Measurements from ENCODE around the gene SPINK14.

The SPINK14 gene

GRCh38 chr5:148146487-148146886 lies 21.9 kb upstream of the SPINK14 start:
- DNase-seq (ENCODE audit: low spot score), result no peak
- TF ChIP-seq, protein P1, sequence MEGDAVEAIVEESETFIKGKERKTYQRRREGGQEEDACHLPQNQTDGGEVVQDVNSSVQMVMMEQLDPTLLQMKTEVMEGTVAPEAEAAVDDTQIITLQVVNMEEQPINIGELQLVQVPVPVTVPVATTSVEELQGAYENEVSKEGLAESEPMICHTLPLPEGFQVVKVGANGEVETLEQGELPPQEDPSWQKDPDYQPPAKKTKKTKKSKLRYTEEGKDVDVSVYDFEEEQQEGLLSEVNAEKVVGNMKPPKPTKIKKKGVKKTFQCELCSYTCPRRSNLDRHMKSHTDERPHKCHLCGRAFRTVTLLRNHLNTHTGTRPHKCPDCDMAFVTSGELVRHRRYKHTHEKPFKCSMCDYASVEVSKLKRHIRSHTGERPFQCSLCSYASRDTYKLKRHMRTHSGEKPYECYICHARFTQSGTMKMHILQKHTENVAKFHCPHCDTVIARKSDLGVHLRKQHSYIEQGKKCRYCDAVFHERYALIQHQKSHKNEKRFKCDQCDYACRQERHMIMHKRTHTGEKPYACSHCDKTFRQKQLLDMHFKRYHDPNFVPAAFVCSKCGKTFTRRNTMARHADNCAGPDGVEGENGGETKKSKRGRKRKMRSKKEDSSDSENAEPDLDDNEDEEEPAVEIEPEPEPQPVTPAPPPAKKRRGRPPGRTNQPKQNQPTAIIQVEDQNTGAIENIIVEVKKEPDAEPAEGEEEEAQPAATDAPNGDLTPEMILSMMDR (IDR thresholded peaks at IDR 0.05; ENCODE audit: extremely low read depth, missing control alignments), result no peak

GRCh38 chr5:148147415-148147814 lies 20.9 kb upstream of the SPINK14 start:
- TF ChIP-seq, protein P1 (IDR thresholded peaks at IDR 0.05; ENCODE audit: extremely low read depth, missing control alignments), result no peak
- no peak for DNase-seq (ENCODE audit: low spot score)

DNA sequence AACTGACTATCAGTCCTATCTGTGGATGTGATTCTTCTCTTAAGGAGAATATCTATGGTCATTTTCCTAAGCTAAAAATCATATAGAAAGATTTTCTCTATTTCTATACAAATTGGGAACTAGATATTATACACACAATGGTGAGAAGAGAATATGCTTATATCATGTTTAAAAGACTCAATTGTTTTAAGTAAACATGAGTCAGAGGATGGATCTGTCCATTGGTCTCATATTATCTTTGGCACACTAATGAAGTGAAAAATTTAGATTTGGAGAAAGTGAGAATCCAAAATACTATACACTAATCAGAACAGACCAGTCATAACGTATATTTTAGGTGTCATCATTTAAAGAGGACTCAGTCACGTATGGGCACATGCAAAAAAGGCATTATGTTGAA lies 16.5 kb upstream of the SPINK14 start:
- no peak for DNase-seq (ENCODE audit: low spot score)
- TF ChIP-seq, protein P1 (IDR thresholded peaks at IDR 0.05; ENCODE audit: extremely low read depth, missing control alignments), result no peak

GRCh38 chr5:148152781-148153180 lies 15.6 kb upstream of the SPINK14 start:
- no peak for DNase-seq (ENCODE audit: low spot score)
- TF ChIP-seq, protein P1 (IDR thresholded peaks at IDR 0.05; ENCODE audit: extremely low read depth, missing control alignments), result no peak

DNA sequence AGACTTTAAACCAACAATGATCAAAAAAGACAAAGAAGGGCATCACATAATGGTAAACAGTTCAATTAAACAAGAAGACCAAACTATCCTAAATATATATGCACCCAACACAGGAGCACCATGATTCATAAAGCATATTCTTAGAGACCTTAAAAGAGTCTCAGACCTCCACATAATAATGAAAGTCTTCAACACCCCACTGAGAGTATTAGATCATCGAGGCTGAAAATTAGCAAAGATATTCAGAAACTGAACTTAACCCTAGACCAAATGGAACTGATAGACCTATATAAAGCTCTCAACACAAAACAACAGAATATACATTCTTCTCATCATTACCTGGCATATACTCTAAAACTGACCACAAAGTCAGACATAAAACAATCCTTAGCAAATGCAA lies 11.7 kb upstream of the SPINK14 start:
- TF ChIP-seq, protein P1 (IDR thresholded peaks at IDR 0.05; ENCODE audit: extremely low read depth, missing control alignments), result no peak
- DNase-seq (ENCODE audit: low spot score), result no peak

DNA sequence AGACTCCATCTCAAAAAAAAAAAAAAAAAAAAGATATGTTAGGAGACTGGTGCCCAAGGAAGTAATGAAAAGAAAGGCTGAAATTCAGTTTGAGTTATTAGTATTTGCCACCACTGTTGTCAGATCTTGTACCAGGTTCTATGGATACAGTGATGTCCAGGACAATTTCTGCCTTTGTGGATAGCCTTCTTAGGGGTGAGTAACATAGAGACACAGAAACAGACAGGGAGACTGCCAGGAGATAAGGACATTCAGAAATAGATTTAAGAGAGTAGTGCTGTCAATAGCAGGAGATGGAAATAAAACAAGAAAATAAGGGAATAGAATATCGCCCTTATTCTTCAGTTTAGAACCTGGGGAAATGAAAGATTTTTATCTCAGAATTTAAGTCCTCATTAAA lies 6.3 kb upstream of the SPINK14 start:
- DNase-seq (ENCODE audit: low spot score), result no peak
- TF ChIP-seq, protein P1 (IDR thresholded peaks at IDR 0.05; ENCODE audit: extremely low read depth, missing control alignments), result no peak

- DNase-seq (ENCODE audit: low spot score), result no peak
- TF ChIP-seq, protein P1 (IDR thresholded peaks at IDR 0.05; ENCODE audit: extremely low read depth, missing control alignments), result no peak
Observed at GRCh38 chr5:148163345-148163744, 5.0 kb upstream of the SPINK14 start.

Data from GM20000 (cell line).